Stimulated activated CD8-positive, alpha-beta memory T cell treated with anti-CD3 and anti-CD28 coated beads, Interleukin-15, amount 100 ng/mL, for 1 hour (primary cell): Measurements from ENCODE around the gene NALF2.

Experiments
- DNase-seq: peaks from one replicate; pipeline ENCODE4 v3.0.0-alpha.2; 2020; ENCODE audit warnings: low read depth

NALF2 gene

DNA sequence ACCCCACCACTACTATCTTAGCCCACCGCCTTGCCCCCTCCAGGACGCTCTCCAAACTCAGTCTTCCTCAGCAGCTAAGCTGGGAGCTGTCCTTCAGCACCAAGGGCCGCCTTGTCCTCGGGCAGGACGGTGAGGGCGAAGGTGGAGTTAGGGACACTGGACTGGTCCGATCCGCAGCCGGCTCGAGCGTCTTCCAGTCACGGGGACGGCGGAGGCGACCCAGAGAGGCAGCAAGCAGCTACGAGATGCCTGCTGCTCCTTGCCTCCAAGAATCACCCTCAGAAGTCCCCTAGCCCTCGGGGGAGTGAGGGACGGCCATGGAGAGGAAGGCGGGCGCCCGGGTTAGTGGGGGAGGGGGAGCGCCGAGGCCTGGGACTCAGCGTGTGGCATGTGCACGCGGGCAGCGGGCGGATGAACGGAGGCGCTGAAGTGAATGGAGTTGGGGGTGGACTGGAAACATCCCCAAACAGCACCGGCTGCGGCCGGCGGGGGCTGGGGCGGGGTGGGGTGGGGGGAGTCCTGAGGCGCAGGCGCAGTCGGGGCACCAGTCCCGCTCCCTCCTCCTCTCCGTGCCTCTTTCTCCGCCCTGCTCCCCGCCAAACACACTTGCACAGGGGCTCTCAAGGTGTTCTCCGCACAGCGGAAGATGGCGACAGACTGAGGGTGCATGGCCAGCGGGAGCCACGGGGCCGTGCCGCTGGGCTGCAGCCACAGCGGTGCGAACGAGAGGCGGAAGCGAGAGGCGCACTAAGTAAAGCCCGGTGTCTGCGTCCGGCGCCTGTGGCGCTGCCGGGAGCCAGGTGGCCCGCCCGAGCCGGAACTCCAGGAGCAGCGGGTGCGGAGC lies at the start of gene NALF2:
Gene NALF2 (plus strand): TSS at position 545 of the 844 bp plus-strand sequence. CDS start 957 bp downstream, outside the sequence.
- DNase-seq, result no peak

DNA sequence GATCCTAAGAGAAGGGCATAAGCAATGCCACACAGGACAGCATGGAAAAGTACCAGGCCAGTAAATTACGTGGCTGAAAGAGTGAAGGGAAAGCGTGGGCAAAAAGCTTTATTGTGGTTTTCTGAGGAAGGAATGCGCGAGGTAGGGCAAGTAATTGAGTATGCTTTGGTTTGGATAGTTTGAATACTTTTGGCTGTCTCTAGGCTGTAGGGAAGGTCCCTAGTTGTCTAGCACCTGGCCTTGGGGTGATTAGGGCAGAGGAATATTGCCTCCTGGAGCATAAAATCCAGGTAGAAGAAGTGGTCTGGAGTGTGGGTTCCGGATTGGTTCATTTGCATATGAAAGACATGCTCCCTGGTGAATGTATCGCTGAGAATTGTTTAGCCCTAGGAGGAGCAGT lies 46.4 kb upstream of the NALF2 start:
- DNase-seq, result no peak

DNA sequence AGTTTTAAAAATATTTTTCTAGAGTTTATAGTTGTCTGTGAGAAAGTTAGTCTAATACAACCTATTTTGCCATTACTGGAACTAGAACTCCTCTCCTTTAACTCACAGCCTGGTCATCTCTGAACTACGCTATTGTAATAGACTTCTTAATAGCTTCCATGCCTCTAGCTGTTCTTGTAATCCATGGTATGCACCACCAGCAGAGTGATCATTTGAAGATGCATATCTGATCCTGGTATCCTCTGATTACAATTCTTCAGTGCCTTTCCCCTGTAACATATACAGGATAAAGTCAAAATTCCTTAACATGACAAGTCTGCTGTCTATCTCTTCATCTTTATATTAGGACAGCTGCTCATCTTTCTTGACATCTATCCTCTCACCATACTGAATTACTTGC lies 37.6 kb upstream of the NALF2 start:
- no peak for DNase-seq

DNA sequence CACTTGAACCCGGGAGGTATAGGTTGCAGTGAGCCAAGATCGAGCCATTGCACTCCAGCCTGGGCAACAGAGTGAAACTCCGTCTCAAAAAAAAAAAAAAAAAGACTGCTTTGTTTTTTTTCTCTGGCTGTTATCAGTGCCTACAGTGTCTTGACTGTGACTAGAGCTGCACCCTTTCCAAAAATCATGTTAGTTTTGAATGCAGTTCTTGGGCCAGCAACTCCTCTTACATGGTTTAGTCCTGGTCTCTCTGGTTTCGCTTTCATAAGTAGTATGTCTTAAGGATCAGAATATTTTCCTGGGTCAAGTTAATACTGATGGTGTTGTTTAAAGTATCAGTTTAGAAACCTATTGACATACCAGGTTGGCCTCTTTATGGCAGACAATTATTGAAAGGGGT lies 34.2 kb upstream of the NALF2 start:
- DNase-seq, result no peak

DNA sequence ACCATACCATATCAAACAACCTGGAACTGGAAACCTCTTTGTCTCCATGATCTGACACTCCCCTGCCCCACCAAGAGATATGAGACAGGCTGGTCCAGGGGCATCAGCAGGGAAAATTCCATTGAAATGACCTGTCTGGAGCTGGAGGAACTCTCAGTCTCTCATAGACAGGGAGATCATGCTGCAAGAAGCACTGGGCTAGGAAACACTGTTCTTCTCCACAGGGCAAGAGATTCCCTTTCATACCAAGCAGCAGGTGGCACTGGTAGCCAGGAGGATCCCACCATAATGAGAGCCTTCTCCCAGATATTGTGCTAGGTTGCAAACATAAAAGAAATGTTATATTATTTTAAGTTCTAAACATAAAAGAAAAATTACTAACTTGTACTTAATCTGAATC lies 14.5 kb upstream of the NALF2 start:
- DNase-seq, result no peak

DNA sequence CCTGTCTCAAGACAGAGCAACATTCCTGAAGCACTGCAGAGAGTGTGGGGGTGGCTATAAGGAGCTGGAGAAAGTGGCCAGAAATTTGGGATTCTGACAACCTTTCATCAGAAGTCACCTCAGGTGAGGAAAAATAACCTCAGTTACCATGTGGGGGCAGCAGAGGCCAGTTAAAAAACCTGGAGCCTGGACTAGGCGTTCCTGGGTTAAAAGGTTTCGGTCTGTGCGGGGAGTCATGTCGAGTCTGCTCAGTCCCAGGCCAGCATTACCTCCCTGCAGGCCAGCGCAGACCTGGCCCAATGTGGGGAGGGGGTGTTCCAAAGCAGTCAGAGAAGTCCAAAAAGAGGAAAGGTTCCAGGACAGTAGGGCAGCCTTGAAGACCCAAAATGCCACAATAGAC lies 10.9 kb upstream of the NALF2 start:
- DNase-seq, result no peak

DNA sequence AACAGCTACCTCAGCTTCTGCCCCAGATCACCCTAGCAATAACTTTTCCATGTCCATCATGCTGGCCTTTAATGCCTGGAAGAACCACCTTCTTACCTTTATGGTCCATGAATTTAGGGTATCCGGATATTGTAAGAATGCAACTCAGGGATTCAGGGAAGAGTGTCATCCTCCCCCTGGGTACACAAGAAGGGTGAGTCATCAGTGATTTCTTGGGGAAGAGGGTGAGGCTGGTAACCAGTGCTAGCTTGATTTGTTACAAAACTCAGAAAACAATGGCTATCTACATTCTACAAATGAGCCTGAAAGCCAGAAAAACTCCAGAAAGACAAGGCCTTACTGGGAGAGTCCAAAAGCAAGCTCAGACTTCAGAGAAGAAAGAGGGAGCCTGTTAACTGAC lies 10.4 kb upstream of the NALF2 start:
- DNase-seq, result no peak

DNA sequence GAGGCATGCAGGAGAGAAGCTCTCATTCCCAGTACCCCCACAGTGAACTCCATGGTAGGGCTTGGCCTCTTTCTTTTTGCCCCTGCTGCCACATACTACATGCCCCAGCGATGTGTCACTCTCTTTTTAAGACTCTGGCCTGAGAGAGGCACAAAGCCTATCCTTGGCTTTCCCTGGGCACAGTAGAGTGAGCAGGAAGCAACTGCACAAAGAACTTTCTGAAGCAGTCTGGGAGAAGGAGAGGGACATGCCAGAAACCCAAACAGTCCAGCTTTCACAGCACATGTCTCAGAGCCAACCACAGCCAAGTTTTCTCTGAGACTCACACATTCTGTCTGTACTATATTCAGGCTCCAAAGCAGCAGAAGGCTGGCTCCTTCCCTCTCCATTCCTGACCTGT lies 7.9 kb upstream of the NALF2 start:
- DNase-seq, result no peak

DNA sequence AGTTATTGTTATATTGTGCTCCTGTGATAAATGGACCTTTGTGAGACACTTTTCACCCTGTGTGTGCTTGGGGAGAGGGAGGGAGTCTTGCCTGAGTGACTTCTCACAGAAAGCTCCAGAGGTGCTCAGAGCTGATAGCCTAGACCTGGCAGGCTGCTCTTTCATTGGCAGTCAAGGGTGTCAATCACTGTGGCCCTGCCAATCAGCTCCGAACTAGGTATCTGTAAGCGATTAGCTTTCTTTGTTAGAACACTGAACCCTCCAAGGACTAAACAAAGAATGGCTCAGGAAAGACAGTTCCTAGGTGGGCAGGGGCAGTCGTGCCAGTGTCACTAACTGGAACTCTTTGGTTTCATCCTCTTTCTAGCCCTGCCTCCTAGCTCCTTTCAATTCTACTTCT lies 2.7 kb upstream of the NALF2 start:
- no peak for DNase-seq

DNA sequence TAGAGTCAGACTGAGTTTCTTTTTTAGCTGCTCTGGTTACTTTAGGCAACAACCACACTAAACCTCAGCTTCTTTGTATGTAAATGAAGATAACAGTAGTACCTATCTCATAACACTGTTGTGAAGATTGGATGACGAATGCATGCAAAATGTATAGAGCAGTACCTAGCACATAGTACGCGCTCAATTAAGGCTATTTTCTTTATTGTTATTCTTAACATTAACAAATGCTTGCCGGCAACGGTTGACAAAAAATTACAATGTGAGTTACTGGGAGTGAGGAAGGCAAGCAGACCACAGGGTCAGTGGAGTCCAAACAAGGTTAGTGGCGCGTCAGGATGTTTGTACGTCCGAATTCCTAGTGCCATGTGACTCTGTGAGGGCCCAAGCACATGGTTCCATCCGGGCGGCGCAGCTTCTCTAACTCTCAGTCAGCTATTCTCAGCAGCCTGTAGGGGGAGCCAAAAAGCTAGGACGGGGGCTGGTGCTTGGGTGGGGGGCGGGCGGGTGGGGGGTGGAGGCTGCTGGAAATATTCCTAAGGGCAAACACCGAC lies 821 bp upstream of the NALF2 start:
- DNase-seq, result no peak

DNA sequence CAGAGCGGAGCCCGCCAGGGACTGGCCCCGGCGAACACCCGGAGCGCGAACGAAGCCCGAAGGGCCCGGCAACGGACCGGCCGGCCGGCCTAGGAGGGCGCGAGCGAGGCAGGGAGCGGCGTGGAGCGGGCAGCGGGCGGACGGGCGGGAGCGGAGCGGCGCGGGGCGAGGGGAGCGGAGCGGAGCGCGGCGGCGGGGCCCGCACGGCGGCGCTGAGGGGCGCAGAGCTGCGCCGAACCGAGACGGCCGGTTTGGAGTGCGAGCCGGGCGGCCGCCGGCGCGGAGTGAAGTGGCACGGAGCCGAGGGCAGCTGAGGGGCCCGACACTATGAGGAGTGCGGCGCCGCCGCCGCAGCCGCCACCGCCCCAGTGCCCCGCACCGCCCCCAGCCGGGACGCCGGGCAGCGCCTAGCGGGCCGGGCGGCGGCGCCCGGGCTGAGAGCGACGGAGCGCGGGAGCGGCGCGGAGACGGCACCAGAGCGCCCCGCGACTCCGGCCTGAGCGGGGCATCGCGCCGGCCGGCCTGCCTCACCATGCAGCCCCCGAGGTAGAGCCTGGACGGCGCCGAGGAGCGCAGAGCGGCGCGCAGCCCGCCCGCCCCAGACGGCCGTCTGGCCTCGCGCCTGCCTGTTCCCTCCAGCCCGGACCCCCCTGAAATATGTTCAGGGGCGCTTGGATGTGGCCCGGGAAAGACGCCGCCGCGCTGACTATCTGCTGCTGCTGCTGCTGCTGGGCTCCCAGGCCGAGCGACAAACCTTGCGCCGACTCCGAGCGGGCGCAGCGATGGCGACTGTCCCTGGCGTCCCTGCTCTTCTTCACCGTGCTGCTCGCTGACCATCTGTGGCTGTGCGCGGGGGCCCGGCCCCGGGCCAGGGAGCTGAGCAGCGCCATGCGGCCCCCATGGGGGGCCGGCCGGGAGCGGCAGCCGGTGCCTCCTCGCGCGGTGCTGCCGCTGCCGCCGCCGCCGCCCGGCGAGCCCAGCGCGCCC lies 793 bp downstream of the NALF2 start:
- DNase-seq, result no peak

DNA sequence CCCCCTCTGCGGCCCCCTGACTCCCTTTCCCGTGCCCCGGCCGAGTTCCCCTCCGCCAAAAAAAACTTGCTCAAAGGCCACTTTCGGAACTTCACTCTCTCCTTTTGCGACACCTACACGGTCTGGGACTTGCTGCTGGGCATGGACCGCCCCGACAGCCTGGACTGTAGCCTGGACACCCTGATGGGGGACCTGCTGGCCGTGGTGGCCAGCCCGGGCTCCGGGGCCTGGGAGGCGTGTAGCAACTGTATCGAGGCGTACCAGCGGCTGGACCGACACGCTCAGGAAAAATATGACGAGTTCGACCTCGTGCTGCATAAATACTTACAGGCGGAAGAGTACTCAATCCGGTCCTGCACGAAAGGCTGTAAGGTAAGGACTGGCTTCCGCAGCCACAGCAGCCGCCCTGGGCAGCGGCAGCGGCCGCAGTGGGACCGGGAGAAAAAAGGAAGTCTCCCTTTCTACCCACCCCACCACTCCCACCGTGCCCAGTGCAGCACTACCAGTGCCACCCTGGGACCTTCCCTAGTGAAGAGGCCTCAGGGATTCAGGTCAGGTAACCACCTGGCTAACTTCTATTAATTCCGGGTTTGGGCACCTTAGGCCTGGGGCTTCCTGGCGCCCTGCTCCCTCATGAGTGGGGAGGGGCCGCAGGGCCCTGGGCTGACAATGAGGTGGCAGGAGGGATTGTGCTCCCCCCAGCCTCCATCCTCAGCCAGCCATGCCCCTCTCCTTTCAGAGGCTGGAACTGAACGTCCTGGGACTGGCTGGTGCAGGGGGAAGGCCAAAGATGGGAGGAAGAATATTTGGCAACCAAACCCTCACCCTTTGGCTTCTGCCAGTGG lies 1.9 kb downstream of the NALF2 start:
- DNase-seq, result no peak

DNA sequence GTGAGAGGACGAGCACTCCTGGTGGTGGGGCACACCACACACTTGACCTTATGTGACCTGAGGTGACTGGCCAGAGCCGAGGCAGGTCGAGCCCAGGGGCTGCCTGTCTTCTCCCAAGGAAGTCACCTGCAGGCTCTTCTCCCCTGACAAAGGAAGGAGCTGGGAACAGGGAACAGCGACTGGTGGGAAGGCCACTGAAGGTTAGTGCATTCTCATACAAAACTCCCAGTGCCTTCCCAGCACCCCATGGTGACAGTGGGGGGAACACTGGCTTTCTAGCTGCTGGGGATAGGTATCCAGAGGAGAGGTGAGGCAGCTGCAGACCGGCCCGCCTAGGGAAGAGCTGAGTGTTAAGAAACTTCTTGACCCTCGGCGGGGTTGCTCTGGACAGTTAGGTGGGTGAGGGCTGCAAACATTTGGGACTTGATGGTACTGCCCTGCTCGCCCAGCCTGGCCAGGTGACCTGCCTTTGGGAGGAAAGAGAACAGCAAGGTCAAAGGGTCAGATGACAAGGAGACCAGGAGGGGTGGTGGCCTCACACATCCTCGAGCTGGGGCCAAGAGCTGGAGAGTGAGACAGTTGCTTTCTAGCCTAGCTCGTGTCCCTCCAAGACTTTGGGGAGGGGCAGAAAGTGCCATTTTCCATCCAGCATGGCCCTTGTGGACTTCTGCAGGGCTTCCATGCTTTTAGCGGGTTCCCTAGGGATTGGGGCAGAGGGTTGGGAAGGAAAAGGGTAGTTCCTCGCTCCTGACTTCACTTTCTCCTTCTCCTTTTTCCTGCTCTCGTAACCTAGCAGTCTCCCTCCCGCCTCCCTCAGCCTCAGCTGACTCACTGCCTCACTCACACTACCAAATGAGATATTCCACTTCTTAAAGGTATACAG lies 2.7 kb downstream of the NALF2 start:
- no peak for DNase-seq

DNA sequence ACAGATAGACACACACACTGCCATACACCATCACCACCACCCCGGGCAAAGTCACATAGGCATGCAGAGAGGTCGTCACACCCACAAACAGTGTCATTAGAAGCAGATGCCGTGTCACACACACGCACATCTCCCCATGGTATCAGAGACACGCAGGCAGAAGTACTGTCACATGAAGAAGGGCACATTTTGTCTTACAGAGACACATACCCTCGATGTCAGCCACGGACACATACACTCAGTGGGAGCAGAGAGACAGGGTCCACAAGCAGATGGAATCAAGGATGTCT lies 3.3 kb downstream of the NALF2 start:
- DNase-seq, result no peak

DNA sequence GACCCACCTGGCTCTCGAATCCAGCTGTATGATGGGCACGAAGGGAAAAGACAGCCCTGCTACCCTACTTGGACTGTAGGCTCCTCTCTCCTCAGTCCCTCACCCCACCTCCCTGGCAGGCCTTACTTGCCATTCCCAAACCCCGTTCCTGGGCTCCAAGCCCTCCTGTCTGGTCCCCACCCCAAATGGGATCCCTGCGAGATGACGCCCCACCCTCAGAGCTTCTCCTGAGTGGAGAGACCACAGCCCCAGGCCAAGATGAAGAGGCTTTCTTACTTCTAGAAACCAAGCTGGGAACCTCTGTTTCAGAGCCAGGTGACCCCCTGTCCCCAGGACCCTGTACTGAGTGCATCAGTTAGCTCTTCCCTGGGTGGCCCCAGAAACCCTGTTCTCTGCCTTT lies 4.5 kb downstream of the NALF2 start:
- no peak for DNase-seq

DNA sequence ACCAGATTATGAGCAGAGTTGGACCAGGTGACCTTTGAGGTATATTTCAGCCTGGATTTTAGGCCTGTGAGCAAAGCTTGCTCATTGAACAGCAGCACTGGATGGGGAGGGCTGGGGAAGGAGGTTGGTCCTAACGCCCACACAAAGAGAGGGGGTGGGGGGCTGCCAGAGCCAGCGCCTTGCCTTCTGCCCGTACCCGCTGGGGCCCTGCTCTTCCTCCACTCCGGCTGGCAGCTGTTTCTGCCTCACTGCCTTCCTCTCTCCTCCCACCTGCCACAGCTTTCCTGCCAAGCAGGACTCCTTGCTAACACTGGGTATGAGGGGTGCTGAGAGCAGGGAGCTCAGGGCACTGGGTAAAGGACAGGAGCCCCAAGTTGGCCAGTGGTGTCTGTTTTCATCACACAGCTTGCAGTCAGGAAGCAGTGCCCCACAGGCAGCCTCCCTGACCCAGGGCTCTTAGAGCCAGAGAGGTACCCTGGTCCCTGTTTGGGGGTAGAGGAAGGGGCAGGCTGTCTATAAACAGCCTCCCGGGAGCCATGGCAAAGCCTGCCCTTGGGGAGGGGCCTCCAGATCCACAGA lies 6.1 kb downstream of the NALF2 start:
- no peak for DNase-seq

DNA sequence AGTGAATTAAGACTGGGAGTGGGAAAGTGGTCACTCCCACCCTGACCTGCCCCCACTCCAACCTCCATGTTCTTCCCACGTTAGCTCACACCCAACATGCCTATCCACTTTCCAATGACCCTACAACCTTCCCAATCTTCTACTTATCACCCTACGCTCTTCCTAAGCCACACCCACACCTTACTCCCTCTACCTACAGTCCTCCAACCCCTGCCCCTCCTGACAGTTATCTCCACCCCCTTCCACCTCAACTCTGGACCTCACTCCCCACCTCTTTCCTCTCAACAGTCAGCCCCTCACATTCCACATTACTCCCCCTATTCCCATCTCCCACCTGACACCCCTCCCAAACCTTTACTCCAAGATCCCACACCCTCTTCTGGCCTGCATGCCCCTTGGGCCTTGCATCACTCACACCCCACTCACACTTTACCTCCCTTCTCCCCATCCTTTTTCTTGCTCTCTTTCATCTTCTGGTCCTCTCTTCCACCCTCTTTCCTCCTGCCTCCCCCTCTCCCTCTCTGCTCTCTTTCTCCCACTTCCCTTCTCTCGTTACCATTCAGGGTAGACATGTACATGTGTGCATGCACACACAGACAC lies 6.9 kb downstream of the NALF2 start:
- no peak for DNase-seq

DNA sequence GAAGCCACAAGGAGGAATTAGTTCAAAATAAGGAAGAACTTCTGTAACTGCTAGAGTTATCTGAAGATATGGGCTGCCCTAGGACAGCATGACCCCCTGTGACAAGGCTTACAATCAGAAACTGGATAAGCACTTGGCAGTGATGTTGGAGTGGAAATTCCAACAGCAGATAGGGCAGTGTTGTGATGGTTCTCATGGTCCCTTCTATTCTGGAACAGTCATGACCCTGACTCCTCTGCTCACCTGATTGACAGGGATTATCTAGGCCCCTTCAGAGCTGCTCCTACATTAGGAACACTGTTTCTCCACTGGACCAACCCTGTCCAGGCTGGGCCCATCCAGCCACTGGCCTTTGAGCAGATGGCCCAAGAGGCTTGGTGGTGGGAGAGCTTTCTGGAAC lies 17.9 kb downstream of the NALF2 start:
- no peak for DNase-seq

DNA sequence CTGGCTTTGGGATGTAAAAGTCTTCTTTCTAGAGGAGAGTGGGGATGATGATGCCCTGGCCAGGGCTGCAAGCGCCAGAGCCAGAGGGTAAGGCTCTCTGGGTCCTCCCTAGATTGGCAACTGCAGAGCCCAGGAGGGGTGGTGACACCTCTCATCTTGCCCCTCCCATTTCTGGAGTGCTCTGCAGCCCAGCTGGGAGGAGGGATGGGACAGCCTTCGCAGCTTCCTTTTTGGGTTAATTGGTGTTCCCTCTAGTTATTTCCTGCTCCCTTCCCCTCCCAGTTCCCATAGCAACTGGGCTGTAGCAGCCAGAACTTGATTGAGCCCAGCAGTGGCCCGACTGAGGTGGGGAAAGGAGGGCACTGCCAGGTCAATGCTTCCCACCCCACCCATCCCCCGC lies 19.2 kb downstream of the NALF2 start:
- no peak for DNase-seq

DNA sequence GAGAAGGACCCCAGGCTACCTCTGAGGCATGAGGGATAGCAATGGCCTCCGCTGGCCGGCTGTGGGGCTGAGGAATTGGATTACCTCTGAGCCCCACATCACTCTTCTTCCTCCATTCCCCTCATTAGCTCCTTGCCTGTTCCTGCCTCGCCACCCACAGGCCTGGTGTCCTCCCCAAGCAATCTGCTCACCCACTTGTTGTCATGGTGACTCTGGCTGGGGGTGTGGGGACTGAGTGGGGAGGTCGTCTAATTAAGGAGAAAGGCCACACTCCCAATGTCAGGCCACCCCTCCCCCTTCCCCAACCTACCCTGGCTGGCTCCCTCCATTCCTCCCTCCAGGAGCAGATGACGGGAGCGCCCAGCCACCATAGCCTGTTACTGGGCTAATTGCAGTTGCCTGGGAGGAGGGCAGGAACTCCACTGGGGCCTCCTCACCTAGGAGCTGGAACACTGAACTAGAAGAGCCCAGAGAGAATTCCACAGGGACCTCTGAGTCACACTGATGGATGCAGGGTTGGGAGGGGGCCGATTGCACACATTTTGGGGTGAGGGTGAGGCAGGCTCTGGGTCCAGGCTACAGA lies 20.7 kb downstream of the NALF2 start:
- no peak for DNase-seq
